GM12878 (cell line): ENCODE results near the gene KLRG1. TPM values are rescaled to one million over a fixed set of nuclear protein-coding genes. Genes with fewer than 3 reads are reported as not detected.
A peak's percentile ranks its signal among the peaks of the same experiment; 100 is the strongest.

Experiments
- ATAC-seq: fragments of 200-7000 bp; cut with Tn5 transposase; 3 replicates; pipeline ENCODE4 v1.9.1; 2020; ENCODE audit warnings: mild to moderate bottlenecking, moderate library complexity
- BruUV-seq: library from RNA; stranded (reverse); fragments of 400-500 nt; replicated peaks from 2 replicates; lab custom pipeline; 2021; lab: Mats Ljungman, UMichigan
- CTCF ChIA-PET: fragments of 300-600 bp; sonication (Branson Sonifier 250); formaldehyde crosslinking; extraction: SDS; loops from one replicate; lab custom pipeline; 2021; ENCODE audit warnings: inconsistent platforms; lab: Yijun Ruan, JAX
- POLR2A ChIA-PET: fragments of 350-600 bp; formaldehyde crosslinking; extraction: SDS; loops from one replicate; lab custom pipeline; 2021; ENCODE audit warnings: inconsistent platforms; lab: Charles Lee
- RAD21 ChIA-PET: fragments of 300-600 bp; sonication (Branson Sonifier 250); formaldehyde crosslinking; loops from one replicate; lab custom pipeline; 2023; ENCODE audit warnings: antibody characterized with exemption; ENCODE audit not compliant: unreplicated experiment; lab: Charles Lee
- SMC1A ChIA-PET: fragments of 300-600 bp; sonication (Branson Sonifier 250); formaldehyde crosslinking; loops from one replicate; lab custom pipeline; 2023; ENCODE audit not compliant: unreplicated experiment, uncharacterized antibody; lab: Charles Lee
- DNase-seq: peaks from one replicate; pipeline ENCODE4 v3.0.0-alpha.2; 2011; ENCODE audit warnings: low read depth, low spot score
- FAIRE-seq: peaks from 3 replicates; lab custom pipeline; 2011; peaks lifted over from hg19 to GRCh38; lab: Jason Lieb, UNC
- H2AFZ ChIP-seq: 2 replicates; pipeline ENCODE4 v1.6.0; 2011; ENCODE audit warnings: low read depth, low read length, control low read depth; ENCODE audit not compliant: control insufficient read depth
- H3K27ac ChIP-seq: 2 replicates; pipeline ENCODE4 v1.5.1; 2011; ENCODE audit warnings: control low read depth; ENCODE audit not compliant: control insufficient read depth, insufficient read depth
- H3K27me3 ChIP-seq, 2 experiments: replicated peaks in 1 of 2; 2 replicates each; pipeline versions ENCODE4 v1.6.0 to v1.6.1; 2011; ENCODE audit warnings: low read length in 1 of 2; ENCODE audit not compliant: control insufficient read depth in 2 of 2, insufficient read depth in 2 of 2
- H3K36me3 ChIP-seq, 2 experiments: 2 replicates each; pipeline ENCODE4 v1.5.1; 2011; ENCODE audit warnings: low read length in 1 of 2; ENCODE audit not compliant: control insufficient read depth in 2 of 2, insufficient read depth in 2 of 2
- H3K4me1 ChIP-seq: 2 replicates; pipeline ENCODE4 v1.6.1; 2011; ENCODE audit warnings: mild to moderate bottlenecking, low read length, moderate library complexity, mixed read lengths; ENCODE audit not compliant: control insufficient read depth, insufficient read depth
- H3K4me2 ChIP-seq: 2 replicates; pipeline ENCODE4 v1.6.0; 2011; ENCODE audit warnings: control low read depth; ENCODE audit not compliant: control insufficient read depth, insufficient read depth
- H3K4me3 ChIP-seq: fragments of 200-600 bp; sonication (generic); 2 replicates; pipeline ENCODE4 v1.5.1; 2016
- H3K79me2 ChIP-seq: 2 replicates; pipeline ENCODE4 v1.6.0; 2011; ENCODE audit warnings: low read length; ENCODE audit not compliant: control insufficient read depth, insufficient read depth
- H3K9ac ChIP-seq: 2 replicates; pipeline ENCODE4 v1.8.0; 2011; ENCODE audit warnings: low read length, control low read depth, mixed read lengths; ENCODE audit not compliant: control insufficient read depth, insufficient read depth
- H3K9me3 ChIP-seq: replicated peaks from 3 replicates; pipeline ENCODE4 v1.5.1; 2011; ENCODE audit warnings: mild to moderate bottlenecking, low read length; ENCODE audit not compliant: control insufficient read depth, insufficient read depth
- H4K20me1 ChIP-seq: 2 replicates; pipeline ENCODE4 v1.6.0; 2011; ENCODE audit not compliant: control insufficient read depth, insufficient read depth
- CEBPB ChIP-seq, 2 experiments: fragments of 150-350 bp in 1 of 2; IDR thresholded peaks; 2 replicates each; pipeline ENCODE4 v1.6.1; 2012 to 2014; ENCODE audit warnings: low read depth in 2 of 2, low read length in 2 of 2, borderline replicate concordance in 1 of 2, inconsistent platforms in 1 of 2
- CTCF ChIP-seq, 3 experiments: IDR thresholded peaks in 2 of 3; conservative IDR thresholded peaks in 1 of 3; 2 replicates each; pipeline ENCODE4 v1.5.1; 2011; ENCODE audit warnings: low read depth in 3 of 3, low read length in 3 of 3, mild to moderate bottlenecking in 3 of 3, control low read depth in 2 of 3, moderate library complexity in 2 of 3, inconsistent platforms in 1 of 3, mixed read lengths in 1 of 3; ENCODE audit not compliant: control insufficient read depth in 2 of 3, insufficient read depth in 1 of 3; ENCODE audit errors: extremely low read depth in 1 of 3
- RAD21 ChIP-seq: IDR thresholded peaks from 2 replicates; pipeline ENCODE4 v1.6.1; 2011; ENCODE audit warnings: mild to moderate bottlenecking, low read depth, low read length, moderate library complexity; ENCODE audit not compliant: insufficient read depth
- RELA ChIP-seq: fragments of 450-650 bp; IDR thresholded peaks from 2 replicates; pipeline ENCODE4 v1.8.0; 2014; ENCODE audit warnings: borderline replicate concordance; ENCODE audit not compliant: partially characterized antibody
- SMC3 ChIP-seq: IDR thresholded peaks from 2 replicates; pipeline ENCODE4 v1.6.1; 2011; ENCODE audit warnings: low read length, improper control_type of control experiment, borderline replicate concordance
- WGBS: methylation state at CpG from one replicate; pipeline ENCODE4 v1.1.6; 2016; ENCODE audit warnings: low lambda C conversion rate; ENCODE audit not compliant: insufficient replicate concordance, insufficient coverage; ENCODE audit errors: missing lambda C conversion rate; 5-methylcytosine and 5-hydroxymethylcytosine counted together
- in situ Hi-C: fragments of 300-500 bp; cut with MboI; formaldehyde crosslinking; loops from 9 replicates; pipeline ENCODE4 v1.14.3; 2018; ENCODE audit warnings: mixed read lengths
- intact Hi-C: fragments of 100-400 bp; cut with micrococcal nuclease; formaldehyde crosslinking; loops from one replicate; pipeline ENCODE4 v1.14.2; 2022; ENCODE audit not compliant: unreplicated experiment
- polyA plus RNA-seq, 11 experiments: library from polyadenylated mRNA; depleted of rRNA in 4 of 11; unstranded in 6 of 11; stranded (reverse) in 5 of 11; fragments of >200 nt; fragmentation: Nextera tagmentation in 4 of 11; fragmentation: Illumina TruSeq in 1 of 11; extraction: Ambion mirVana in 4 of 11; extraction: Trizol in 1 of 11; gene quantifications; 1 replicate in 1 of 11; 2 replicates in 10 of 11; pipeline versions ENCODE4 v1.2.1 to v1.2.3, GENCODE V29; 2011 to 2016; ENCODE audit warnings: inconsistent platforms in 2 of 11, missing spikeins in 2 of 11, low read depth in 1 of 11
- total RNA-seq, 4 experiments: library from RNA; depleted of rRNA in 3 of 4; stranded (reverse); fragments of >200 nt in 3 of 4; fragmentation: Illumina TruSeq in 1 of 4; extraction: Trizol in 1 of 4; gene quantifications; 2 replicates each; pipeline versions ENCODE4 v1.2.1 to v1.2.3, GENCODE V29; 2013 to 2021

Gene KLRG1
- total and polyA plus RNA-seq, 10 of the 15 experiments (the other 5 are each of a cell fraction or from before 2014, with no cell fraction given) = 2.3 to 6.5 (median 3.9) TPM

DNA sequence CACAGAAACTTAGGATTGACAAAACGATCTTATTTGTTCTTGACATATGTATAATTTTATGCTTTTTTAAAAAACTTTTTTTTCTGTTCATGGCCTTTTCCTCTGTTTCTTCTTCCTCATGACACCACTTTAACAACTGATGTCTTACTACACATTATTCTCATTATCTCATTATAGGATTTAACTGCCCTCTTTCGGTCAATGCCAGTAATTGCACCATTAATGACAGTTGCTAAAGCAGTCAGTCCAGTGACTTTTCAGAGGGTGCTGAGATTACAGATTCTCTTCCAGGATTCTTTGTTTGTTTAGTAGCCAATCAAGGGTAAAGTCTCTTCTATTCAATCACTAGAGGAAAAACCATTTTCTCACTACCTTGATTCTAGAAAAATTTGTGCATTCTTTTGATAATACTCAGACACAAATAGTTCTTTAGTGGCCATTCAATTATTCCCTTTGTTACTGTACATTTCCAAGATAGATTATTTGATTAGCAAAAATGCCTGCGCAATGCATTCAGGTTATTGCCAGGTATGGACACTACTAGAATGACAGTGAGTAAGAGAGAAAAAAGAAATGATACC lies 50.1 kb downstream of the KLRG1 start:
- Histone ChIP-seq H3K9ac (no peak overlapping the region), H3K9me3 (no peaks in the 10 kb centered on the region), H3K27me3 (no peaks in the 10 kb centered on the region), H3K79me2 (no peaks in the 10 kb centered on the region), H3K36me3 (no peaks in the 10 kb centered on the region), H3K27ac (no peak overlapping the region), H2AFZ (no peak overlapping the region), H3K4me3 (no peak overlapping the region), H4K20me1 (no peaks in the 10 kb centered on the region), H3K4me2 (no peak overlapping the region), H3K4me1 (no peaks in the 10 kb centered on the region)
- FAIRE-seq = peak; percentile 88
- CTCF ChIA-PET = interaction anchor here (0.6 to 3.4 kb wide), 22 partner anchors 8 to 945 kb away, joined by 3 to 30 read pairs (median 4); partner anchors contain the start of genes AICDA, M6PR and PHC1
- SMC1A ChIA-PET = interaction anchor here (0.8 to 3.1 kb wide), 13 partner anchors 9 to 384 kb away, joined by 3 to 36 read pairs (median 4); partner anchors contain the start of gene M6PR
- RAD21 ChIA-PET = interaction anchor here (0.7 to 3.9 kb wide), 9 partner anchors 13 to 495 kb away, joined by 3 to 23 read pairs (median 6); partner anchors contain the start of gene M6PR
- 20% methylated on average over 3 of the region's 3 CpGs for WGBS
- in situ Hi-C loops = no loop called here
- peak; percentile 78 for ATAC-seq
- BruUV-seq = no TSS peak
- TF ChIP-seq CTCF (IDR thresholded peaks at IDR 0.05 in 2 of 3, conservative IDR thresholded peaks at IDR 0.05 in 1 of 3; ENCODE audit: control insufficient read depth in 2 of 3, extremely low read depth in 1 of 3, insufficient read depth in 1 of 3, low read depth in 3 of 3, low read length in 3 of 3) (peak; percentile 64 to 79 (median 74)), SMC3 (peak; percentile 77), RELA (no peak), RAD21 (peak; percentile 87), CEBPB (IDR thresholded peaks at IDR 0.05; ENCODE audit: borderline replicate concordance in 1 of 2, low read depth in 2 of 2, low read length in 2 of 2) (no peak)
- intact Hi-C loops = loop anchor here (1.0 to 5.0 kb wide), 4 partner anchors 89 to 377 kb away; partner anchors contain the start of gene MFAP5
- no peak for DNase-seq
- POLR2A ChIA-PET = interaction anchor here (2.0 kb wide), 1 partner anchor 89 kb away, joined by 4 read pairs; the partner anchor contains the start of gene M6PR
